ENCODE results near the gene FAM163B. TPM values are rescaled to one million over a fixed set of nuclear protein-coding genes. Genes with fewer than 3 reads are reported as not detected.

Gene FAM163B
- total and polyA plus RNA-seq, 9 of the 15 experiments (the other 6 are each of a cell fraction or from before 2014, with no cell fraction given) = not detected

GRCh38 chr9:133581011-133581410 lies 28.2 kb downstream of the FAM163B start:
- Histone ChIP-seq H3K27ac (ENCODE audit: extremely low read depth, low read depth, low read length) (no peak overlapping the region), H3K27me3 (ENCODE audit: control insufficient read depth in 2 of 2, insufficient read depth in 2 of 2, low read length in 2 of 2) (peaks cover 43 to 89% of the 10 kb centered on the region in 2 experiments; a peak in 4 of 5 replicates)
- TF ChIP-seq, protein P1, sequence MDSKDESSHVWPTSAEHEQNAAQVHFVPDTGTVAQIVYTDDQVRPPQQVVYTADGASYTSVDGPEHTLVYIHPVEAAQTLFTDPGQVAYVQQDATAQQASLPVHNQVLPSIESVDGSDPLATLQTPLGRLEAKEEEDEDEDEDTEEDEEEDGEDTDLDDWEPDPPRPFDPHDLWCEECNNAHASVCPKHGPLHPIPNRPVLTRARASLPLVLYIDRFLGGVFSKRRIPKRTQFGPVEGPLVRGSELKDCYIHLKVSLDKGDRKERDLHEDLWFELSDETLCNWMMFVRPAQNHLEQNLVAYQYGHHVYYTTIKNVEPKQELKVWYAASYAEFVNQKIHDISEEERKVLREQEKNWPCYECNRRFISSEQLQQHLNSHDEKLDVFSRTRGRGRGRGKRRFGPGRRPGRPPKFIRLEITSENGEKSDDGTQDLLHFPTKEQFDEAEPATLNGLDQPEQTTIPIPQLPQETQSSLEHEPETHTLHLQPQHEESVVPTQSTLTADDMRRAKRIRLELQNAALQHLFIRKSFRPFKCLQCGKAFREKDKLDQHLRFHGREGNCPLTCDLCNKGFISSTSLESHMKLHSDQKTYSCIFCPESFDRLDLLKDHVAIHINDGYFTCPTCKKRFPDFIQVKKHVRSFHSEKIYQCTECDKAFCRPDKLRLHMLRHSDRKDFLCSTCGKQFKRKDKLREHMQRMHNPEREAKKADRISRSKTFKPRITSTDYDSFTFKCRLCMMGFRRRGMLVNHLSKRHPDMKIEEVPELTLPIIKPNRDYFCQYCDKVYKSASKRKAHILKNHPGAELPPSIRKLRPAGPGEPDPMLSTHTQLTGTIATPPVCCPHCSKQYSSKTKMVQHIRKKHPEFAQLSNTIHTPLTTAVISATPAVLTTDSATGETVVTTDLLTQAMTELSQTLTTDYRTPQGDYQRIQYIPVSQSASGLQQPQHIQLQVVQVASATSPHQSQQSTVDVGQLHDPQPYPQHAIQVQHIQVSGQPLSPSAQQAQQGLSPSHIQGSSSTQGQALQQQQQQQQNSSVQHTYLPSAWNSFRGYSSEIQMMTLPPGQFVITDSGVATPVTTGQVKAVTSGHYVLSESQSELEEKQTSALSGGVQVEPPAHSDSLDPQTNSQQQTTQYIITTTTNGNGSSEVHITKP (IDR thresholded peaks at IDR 0.05; ENCODE audit: partially characterized antibody) = no peak
- TF ChIP-seq TAL1 (IDR thresholded peaks at IDR 0.05) = no peak
- no peak for TF ChIP-seq SMARCB1 (IDR thresholded peaks at IDR 0.05; ENCODE audit: insufficient read length, low read depth)
- no peak for TF ChIP-seq ESRRB (CRISPR knock-in tag; IDR thresholded peaks at IDR 0.05; ENCODE audit: borderline replicate concordance)
- TF ChIP-seq MLX (CRISPR knock-in tag; conservative IDR thresholded peaks at IDR 0.05) = no peak
- TF ChIP-seq ZNF23 (CRISPR knock-in tag; IDR thresholded peaks at IDR 0.05) = no peak
- TF ChIP-seq FOXK1 (CRISPR knock-in tag; IDR thresholded peaks at IDR 0.05; ENCODE audit: borderline replicate concordance) = no peak
- TF ChIP-seq ZNF699 (CRISPR knock-in tag; IDR thresholded peaks at IDR 0.05; ENCODE audit: insufficient replicate concordance) = no peak
- TF ChIP-seq POU5F1 (IDR thresholded peaks at IDR 0.05; ENCODE audit: borderline replicate concordance, low read depth, low read length, partially characterized antibody) = no peak
- TF ChIP-seq, protein P2, sequence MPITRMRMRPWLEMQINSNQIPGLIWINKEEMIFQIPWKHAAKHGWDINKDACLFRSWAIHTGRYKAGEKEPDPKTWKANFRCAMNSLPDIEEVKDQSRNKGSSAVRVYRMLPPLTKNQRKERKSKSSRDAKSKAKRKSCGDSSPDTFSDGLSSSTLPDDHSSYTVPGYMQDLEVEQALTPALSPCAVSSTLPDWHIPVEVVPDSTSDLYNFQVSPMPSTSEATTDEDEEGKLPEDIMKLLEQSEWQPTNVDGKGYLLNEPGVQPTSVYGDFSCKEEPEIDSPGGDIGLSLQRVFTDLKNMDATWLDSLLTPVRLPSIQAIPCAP (CRISPR knock-in tag; IDR thresholded peaks at IDR 0.05; ENCODE audit: borderline replicate concordance) = no peak
- no peak for TF ChIP-seq YBX1 (IDR thresholded peaks at IDR 0.05)
- no peak for TF ChIP-seq SUPT5H (IDR thresholded peaks at IDR 0.05)
- no peak for TF ChIP-seq ARID2 (IDR thresholded peaks at IDR 0.05)
- no peak for TF ChIP-seq HMBOX1 (IDR thresholded peaks at IDR 0.05)
- no peak for TF ChIP-seq RUNX1 (IDR thresholded peaks at IDR 0.05; ENCODE audit: low read depth)
- TF ChIP-seq XRCC5 (IDR thresholded peaks at IDR 0.05; ENCODE audit: low read depth, low read length) = no peak

More at GRCh38 chr9:133581011-133581410, 28.2 kb downstream of the FAM163B start:
- H3K4me2 ChIP-seq (ENCODE audit: insufficient read depth, low read length) = no peak overlapping the region
- H3K9ac ChIP-seq (ENCODE audit: insufficient read depth in 1 of 2, low read depth in 2 of 2, low read length in 2 of 2) = no peak overlapping the region
- no peak overlapping the region for H2AFZ ChIP-seq (ENCODE audit: low read depth, low read length)
- no peak for DNase-seq (ENCODE audit: extremely low read depth in 1 of 4, low spot score in 3 of 4)
- 4% methylated on average over 4 of the region's 4 CpGs for WGBS (ENCODE audit: insufficient coverage, low coverage, missing lambda C conversion rate)
- CTCF ChIA-PET (ENCODE audit: low intra/inter-chr PET ratio) = no interaction called here
- peaks cover 12% of the 10 kb centered on the region for H4K20me1 ChIP-seq (replicated peaks; ENCODE audit: control insufficient read depth, insufficient read depth, low read length)
- ATAC-seq = no peak
- no peaks in the 10 kb centered on the region for H3K36me3 ChIP-seq (ENCODE audit: control insufficient read depth, insufficient read depth, low read length)
- in situ Hi-C loops (cut with MboI) (no loop called here), intact Hi-C loops (cut with micrococcal nuclease) (no loop called here)
- no peaks in the 10 kb centered on the region for H3K9me1 ChIP-seq (ENCODE audit: control insufficient read depth, insufficient read depth, low read length)
- no peaks in the 10 kb centered on the region for H3K9me3 ChIP-seq (replicated peaks; ENCODE audit: control insufficient read depth, insufficient read depth, low read depth, low read length)
- no peaks in the 10 kb centered on the region for H3K79me2 ChIP-seq (ENCODE audit: control insufficient read depth, insufficient read depth, low read length)
- no peak overlapping the region for H3K4me3 ChIP-seq
- POLR2A ChIA-PET = no interaction called here
- no TSS peak for BruUV-seq (replicated peaks)
- peaks cover 0 to 16% of the 10 kb centered on the region in 2 experiments; a peak in 2 of 5 replicates for H3K4me1 ChIP-seq (replicated peaks in 1 of 2; ENCODE audit: control insufficient read depth in 2 of 2, insufficient read depth in 2 of 2, low read length in 2 of 2)
- FAIRE-seq = no peak

All from K562 (cell line).